Activated T-cell treated with anti-CD3 and anti-CD28 coated beads, Interleukin-2, amount 50 U/mL, for 4 hours (primary cell): ENCODE measurements around the gene IL36A. TPM values are rescaled to one million over a fixed set of nuclear protein-coding genes. Genes with fewer than 3 reads are reported as not detected.

ENCODE experiments used
- ATAC-seq, 2 donors: fragments of 200-7000 bp; cut with Tn5 transposase; one replicate each; pipeline ENCODE4 v1.10.0; 2021
- DNase-seq: peaks from one replicate; pipeline ENCODE4 v3.0.0-alpha.2; 2020
- H3K27me3 Mint-ChIP-seq: one replicate; pipeline ENCODE4 v1.8.0; 2021; ENCODE audit warnings: low read depth, mixed read lengths
- H3K36me3 Mint-ChIP-seq: one replicate; pipeline ENCODE4 v1.8.0; 2022; ENCODE audit warnings: mixed read lengths; ENCODE audit not compliant: insufficient read depth
- H3K4me1 Mint-ChIP-seq: one replicate; pipeline ENCODE4 v1.8.0; 2021; ENCODE audit warnings: low read depth, mixed read lengths
- H3K4me3 Mint-ChIP-seq: one replicate; pipeline ENCODE4 v1.8.0; 2021; ENCODE audit warnings: mild to moderate bottlenecking, moderate library complexity, mixed read lengths
- H3K9me3 Mint-ChIP-seq: one replicate; pipeline ENCODE4 v1.8.0; 2021; ENCODE audit warnings: mixed read lengths
- total RNA-seq, 3 donors: library from RNA; stranded (reverse); gene quantifications; one replicate each; pipeline ENCODE4 v1.2.1, GENCODE V29; 2021

IL36A gene
- total RNA-seq, 3 donors from 2014 or later, result not detected

DNA sequence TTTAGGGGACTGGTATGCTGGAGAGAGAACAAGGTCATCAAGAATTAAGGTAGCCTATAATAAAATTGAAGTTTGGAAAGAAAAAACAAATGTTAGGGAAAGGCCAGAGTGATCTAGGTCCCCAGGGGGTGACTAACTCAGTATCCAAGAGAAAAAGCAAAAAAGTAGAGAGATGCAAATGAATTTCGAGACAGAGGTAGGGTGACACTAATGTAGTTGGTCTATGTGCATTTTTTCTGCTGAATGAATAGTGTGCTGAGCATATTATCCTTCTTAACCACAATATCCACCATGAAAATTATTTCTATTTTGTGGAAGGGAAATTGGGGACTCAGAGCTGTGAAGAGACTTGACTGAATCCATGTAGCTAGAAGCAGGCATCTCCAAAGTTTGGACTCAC, 9.8 kb downstream of the IL36A start:
- peaks cover 5% of the 10 kb centered on the region for H3K4me1 Mint-ChIP-seq
- no peaks in the 10 kb centered on the region for H3K36me3 Mint-ChIP-seq
- peaks cover 17% of the 10 kb centered on the region for H3K9me3 Mint-ChIP-seq
- DNase-seq, result no peak
- no peak for ATAC-seq
- no peak overlapping the region for H3K4me3 Mint-ChIP-seq
- peaks cover 22% of the 10 kb centered on the region for H3K27me3 Mint-ChIP-seq

DNA sequence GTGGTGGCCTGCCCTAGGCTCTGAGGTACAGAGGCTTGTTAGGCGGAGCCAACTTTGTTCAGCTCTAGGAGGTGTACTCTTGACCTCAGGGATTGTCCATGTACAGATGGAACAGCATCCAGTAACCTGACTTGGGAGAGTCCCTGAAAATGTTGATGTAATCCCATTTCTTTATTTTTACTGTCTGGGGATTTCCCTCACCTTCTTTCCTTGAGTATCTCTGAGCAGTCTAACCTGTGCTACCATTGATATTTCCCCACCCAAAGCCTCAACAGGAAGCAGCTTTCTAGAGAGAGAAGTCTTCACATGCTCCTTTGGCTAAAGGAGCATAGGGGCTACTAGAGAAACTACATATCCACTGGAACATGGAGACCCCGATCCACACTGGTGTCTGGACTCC, 10.4 kb downstream of the IL36A start:
- Mint-ChIP-seq H3K4me3 (no peak overlapping the region), H3K27me3 (peaks cover 20% of the 10 kb centered on the region), H3K9me3 (peaks cover 17% of the 10 kb centered on the region), H3K4me1 (peaks cover 5% of the 10 kb centered on the region), H3K36me3 (no peaks in the 10 kb centered on the region)
- ATAC-seq (no peak), DNase-seq (no peak)

DNA sequence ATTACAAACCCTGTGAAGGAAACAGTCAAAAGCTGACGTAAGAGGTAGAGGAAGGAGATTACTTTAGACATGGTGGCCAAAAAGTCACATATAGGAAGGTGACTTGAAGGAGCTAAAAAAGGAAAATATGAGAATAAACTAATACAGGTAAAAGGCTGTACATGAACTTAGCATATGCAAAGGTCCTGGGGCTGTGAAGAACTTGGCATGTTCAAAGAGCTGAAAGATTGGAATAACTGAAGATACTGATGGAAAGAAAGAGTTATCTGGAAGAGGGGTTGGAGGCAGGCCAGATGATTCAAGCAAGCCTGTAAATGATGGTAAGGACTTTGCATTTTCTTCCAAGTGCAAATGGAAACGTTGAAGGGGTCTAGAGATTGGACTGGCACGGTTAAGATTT, 13.2 kb downstream of the IL36A start:
- DNase-seq (no peak), ATAC-seq (no peak)
- Mint-ChIP-seq H3K9me3 (peaks cover 17% of the 10 kb centered on the region), H3K4me3 (no peak overlapping the region), H3K4me1 (peaks cover 5% of the 10 kb centered on the region), H3K27me3 (peaks cover 20% of the 10 kb centered on the region), H3K36me3 (no peaks in the 10 kb centered on the region)

DNA sequence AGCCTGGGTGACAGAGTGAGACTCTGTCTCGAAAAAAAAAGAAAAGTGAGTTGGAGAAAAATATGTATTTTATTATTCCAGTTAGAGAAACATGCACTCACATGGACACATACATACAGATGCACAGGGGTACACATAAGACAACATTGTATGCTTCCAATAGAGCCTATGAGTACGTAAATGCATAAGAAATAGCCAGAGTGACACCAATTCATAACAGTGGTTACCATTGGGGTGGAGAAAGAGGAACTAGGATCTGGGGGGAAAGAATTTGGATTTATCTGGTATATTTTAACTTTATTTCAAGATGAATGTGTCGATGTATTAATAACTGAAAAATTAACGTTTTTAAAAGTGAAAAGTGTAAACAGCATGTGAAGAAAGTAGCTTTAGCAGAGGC, 16.1 kb downstream of the IL36A start:
- peaks cover 17% of the 10 kb centered on the region for H3K9me3 Mint-ChIP-seq
- H3K4me1 Mint-ChIP-seq, result peaks cover 1% of the 10 kb centered on the region
- H3K4me3 Mint-ChIP-seq, result no peak overlapping the region
- DNase-seq (no peak), ATAC-seq (no peak)
- peaks cover 28% of the 10 kb centered on the region for H3K27me3 Mint-ChIP-seq
- no peaks in the 10 kb centered on the region for H3K36me3 Mint-ChIP-seq

DNA sequence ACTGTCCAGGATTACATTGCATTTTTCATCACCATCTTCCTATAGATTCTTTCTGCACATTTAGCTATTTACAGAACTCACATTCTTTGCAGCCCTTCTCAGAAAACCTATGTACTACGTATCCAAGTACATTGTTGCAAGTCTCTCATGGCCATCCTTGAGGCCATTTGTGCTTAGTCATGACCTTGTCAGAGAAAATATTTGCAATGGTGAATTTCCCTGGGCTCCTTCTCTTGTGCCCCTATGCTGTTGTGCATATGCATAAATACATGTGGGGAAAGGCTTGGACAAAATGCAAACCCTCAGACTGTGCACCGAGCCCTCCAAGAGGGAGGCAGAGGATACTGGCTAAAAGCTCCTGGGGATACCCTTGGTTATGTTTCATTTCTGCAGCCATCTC, 19.5 kb downstream of the IL36A start:
- H3K4me1 Mint-ChIP-seq, result peaks cover under 1% of the 10 kb centered on the region
- peaks cover 16% of the 10 kb centered on the region for H3K27me3 Mint-ChIP-seq
- no peaks in the 10 kb centered on the region for H3K36me3 Mint-ChIP-seq
- ATAC-seq, result no peak
- peaks cover under 1% of the 10 kb centered on the region for H3K9me3 Mint-ChIP-seq
- no peak overlapping the region for H3K4me3 Mint-ChIP-seq
- no peak for DNase-seq

DNA sequence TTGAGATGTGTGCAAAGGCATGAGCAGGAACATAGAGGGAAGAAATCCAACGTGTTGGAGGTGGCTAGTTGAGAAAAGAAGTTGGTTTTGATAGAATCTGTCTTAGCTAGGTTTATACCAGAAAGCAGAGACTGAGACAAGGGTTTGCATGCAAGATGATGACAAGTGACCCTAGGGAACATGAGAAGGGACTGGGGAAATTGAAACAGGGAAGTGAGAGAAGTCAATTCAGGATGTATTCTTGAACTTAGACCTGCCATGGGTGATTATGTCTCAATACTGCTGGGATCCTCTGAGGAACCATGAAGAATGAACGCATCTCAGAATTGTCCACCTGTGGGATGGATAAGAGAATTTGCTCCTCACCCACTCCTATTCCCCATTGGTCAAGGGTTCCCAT, 20.5 kb downstream of the IL36A start:
- no peak for DNase-seq
- no peak for ATAC-seq
- Mint-ChIP-seq H3K9me3 (no peaks in the 10 kb centered on the region), H3K27me3 (peaks cover 15% of the 10 kb centered on the region), H3K4me3 (no peak overlapping the region), H3K4me1 (no peaks in the 10 kb centered on the region), H3K36me3 (no peaks in the 10 kb centered on the region)

DNA sequence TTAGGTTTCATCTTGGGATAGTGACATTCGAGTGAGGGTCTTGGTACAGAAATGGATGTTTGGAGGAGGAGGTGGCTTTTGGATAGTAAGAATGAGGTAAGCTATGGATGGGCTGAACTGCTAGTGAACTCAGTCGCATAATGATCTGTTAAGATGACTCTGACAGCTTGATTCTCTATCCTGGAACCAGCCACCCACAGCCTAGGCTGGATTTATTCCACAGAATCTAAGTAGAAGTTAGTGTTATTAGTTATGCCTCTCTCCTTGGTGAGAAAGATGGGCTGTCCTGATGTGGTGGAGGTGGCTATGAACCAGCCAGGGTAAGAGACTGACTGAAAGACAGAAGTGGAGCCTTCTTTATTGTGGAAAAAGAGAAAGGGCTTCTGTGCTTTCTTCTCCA, 22.4 kb downstream of the IL36A start:
- Mint-ChIP-seq H3K4me3 (no peak overlapping the region), H3K36me3 (no peaks in the 10 kb centered on the region), H3K4me1 (no peaks in the 10 kb centered on the region), H3K27me3 (peaks cover 15% of the 10 kb centered on the region), H3K9me3 (no peaks in the 10 kb centered on the region)
- no peak for ATAC-seq
- no peak for DNase-seq

DNA sequence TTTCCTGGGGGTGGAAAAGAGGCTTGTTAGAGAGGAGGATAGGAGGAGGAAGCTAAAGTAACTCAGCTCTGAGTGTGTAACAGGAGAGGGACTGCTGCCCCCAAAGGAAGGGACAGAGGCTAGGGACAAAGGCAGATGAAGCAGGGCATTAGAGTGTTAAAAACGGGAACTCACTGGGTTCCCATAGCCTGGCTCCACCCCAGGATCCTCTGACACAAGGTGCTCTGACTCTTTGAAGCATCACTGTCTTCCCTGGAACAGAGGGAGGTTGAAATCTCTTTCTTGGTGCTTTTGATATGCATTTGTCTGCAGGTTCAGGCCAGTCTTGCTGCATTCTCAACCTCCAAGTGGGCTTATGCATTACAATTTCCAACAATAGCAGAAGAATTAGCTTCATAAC, 22.9 kb downstream of the IL36A start:
- DNase-seq, result no peak
- Mint-ChIP-seq H3K4me1 (no peaks in the 10 kb centered on the region), H3K27me3 (peaks cover 15% of the 10 kb centered on the region), H3K9me3 (no peaks in the 10 kb centered on the region), H3K4me3 (no peak overlapping the region), H3K36me3 (no peaks in the 10 kb centered on the region)
- no peak for ATAC-seq

DNA sequence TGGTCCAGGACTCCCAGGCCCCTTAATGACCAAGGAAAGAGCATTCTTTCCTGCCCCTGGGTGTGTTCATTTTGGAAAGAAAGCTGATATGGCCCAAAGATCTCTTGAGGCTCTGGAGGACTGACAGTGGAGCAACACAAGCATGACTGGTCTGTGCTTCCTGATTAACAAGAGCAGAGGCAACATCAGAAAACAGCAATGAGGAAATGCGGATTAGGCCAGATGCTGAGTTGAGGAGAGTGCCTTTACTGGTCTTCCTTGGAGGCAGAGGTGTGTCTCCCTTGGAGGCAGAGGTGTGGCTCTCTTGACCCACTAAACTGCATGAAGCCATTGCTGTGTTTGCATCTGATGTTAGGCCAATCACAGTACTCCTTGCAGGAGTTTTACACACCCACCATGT, 27.5 kb downstream of the IL36A start:
- Mint-ChIP-seq H3K27me3 (peaks cover 2% of the 10 kb centered on the region), H3K4me1 (no peaks in the 10 kb centered on the region)
- ATAC-seq, result no peak

DNA sequence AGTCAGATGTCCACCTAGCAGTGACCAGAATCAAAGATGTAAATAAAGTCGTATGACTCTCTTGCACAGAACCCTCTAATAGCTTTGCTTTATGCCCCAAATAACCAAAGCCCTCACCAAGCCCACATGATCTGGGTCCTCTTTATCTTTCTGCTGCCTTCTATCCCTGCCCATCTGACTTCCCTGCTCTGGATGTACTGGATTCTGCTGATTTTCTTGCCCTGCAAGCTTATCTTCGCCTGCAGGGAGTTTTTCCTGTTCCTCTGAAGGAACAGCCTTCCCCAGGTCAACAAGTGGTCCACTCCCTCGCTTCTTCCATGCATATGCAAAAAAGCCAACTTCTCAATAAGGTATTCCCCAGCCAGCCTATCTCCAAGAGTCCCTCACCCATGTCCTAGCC, 28.8 kb downstream of the IL36A start:
- no peaks in the 10 kb centered on the region for H3K4me1 Mint-ChIP-seq
- no peaks in the 10 kb centered on the region for H3K36me3 Mint-ChIP-seq
- H3K27me3 Mint-ChIP-seq, result peaks cover 2% of the 10 kb centered on the region
- ATAC-seq, result no peak
- H3K9me3 Mint-ChIP-seq, result no peaks in the 10 kb centered on the region
- DNase-seq, result no peak
- H3K4me3 Mint-ChIP-seq, result no peak overlapping the region

More for the DNA sequence above, 27.5 kb downstream of the IL36A start:
- no peak for DNase-seq
- Mint-ChIP-seq H3K9me3 (no peaks in the 10 kb centered on the region), H3K36me3 (no peaks in the 10 kb centered on the region), H3K4me3 (no peak overlapping the region)

DNA sequence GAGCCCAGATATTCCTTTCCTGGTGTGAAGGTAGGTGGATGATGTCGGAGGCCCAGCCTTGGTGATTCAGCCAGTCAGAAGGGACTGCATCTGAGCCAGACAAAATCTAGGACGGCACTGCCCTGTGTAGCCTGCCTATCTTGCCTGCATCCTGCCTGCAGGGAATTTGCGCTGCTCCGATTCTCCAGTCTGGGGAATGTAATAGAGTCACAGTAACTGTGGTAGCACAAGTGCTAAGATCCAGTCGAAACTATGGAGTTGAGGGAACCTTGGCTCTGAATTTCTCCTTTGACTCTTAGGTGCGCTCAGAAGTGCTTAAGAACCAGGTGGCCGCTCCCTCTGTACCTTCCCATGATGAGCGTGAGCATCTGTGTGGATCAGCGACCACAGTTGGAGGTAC, 31.5 kb downstream of the IL36A start:
- no peak overlapping the region for H3K4me3 Mint-ChIP-seq
- DNase-seq (no peak), ATAC-seq (no peak)
- H3K4me1 Mint-ChIP-seq, result peaks cover 1% of the 10 kb centered on the region
- H3K36me3 Mint-ChIP-seq, result no peaks in the 10 kb centered on the region
- H3K9me3 Mint-ChIP-seq, result no peaks in the 10 kb centered on the region
- H3K27me3 Mint-ChIP-seq, result no peaks in the 10 kb centered on the region

DNA sequence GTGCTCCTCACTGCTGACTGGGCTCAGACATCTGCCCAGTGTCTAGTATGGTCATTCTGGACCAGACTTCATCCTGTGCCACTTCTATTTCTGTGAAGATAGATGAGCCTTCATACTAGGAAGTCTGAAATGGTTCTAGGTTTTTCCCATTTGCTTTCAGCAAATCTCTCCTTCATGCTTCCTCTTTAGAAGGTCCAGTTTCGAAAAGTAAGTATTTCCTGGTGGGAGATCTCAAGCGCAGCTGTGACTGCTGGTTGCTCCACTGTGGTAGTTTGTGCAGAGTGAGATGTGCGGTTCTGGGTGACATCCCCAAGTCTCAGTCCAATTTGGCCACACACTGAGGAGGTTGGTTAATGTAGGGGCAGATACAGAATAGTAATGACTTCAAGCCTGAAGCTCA, 33.0 kb downstream of the IL36A start:
- peaks cover 1% of the 10 kb centered on the region for H3K4me1 Mint-ChIP-seq
- no peak overlapping the region for H3K4me3 Mint-ChIP-seq
- H3K9me3 Mint-ChIP-seq, result no peaks in the 10 kb centered on the region
- no peak for DNase-seq
- ATAC-seq, result no peak
- no peaks in the 10 kb centered on the region for H3K27me3 Mint-ChIP-seq
- H3K36me3 Mint-ChIP-seq, result no peaks in the 10 kb centered on the region

DNA sequence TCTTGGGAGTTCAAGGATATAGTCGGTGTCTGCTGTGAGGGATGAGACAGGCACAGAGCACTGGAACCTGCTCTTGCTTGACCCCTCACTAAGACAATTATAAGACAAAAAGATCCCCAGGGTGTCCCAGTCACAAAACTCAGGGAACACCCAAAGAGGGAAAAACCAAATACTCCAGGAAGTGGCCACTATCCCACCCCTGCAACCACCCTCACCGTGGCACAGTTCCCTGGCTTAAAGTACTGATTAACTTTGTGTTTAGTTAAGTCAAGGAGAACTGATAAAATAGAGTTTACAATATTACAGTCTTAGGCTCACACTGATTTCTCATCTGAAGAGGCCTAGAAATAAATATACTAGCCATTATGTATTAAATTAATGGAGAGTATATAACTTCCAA, 33.9 kb downstream of the IL36A start:
- ATAC-seq (no peak), DNase-seq (no peak)
- H3K27me3 Mint-ChIP-seq, result no peaks in the 10 kb centered on the region
- H3K4me1 Mint-ChIP-seq, result peaks cover 1% of the 10 kb centered on the region
- H3K36me3 Mint-ChIP-seq, result no peaks in the 10 kb centered on the region
- no peaks in the 10 kb centered on the region for H3K9me3 Mint-ChIP-seq
- no peak overlapping the region for H3K4me3 Mint-ChIP-seq

DNA sequence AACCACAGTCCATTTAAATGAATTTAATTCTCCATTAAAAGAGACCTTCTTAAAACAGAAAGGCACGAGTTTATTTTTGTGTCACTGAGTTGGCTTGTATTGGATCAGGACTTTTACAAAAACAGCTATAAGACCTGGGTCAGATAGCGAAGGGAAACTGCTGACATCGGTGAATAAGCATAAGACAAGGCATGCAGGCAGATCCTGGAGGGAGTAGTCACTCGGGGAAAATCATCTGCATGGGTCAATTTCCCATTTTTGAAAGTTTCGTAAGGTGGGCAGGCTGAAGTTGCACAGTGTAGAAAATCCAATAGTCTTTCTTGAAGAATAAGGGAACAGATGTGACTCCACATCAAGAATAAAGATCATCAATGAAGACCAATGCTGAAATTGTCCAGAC, 34.5 kb downstream of the IL36A start:
- H3K4me3 Mint-ChIP-seq, result no peak overlapping the region
- no peaks in the 10 kb centered on the region for H3K36me3 Mint-ChIP-seq
- DNase-seq (no peak), ATAC-seq (no peak)
- no peaks in the 10 kb centered on the region for H3K27me3 Mint-ChIP-seq
- no peaks in the 10 kb centered on the region for H3K9me3 Mint-ChIP-seq
- H3K4me1 Mint-ChIP-seq, result peaks cover 1% of the 10 kb centered on the region

DNA sequence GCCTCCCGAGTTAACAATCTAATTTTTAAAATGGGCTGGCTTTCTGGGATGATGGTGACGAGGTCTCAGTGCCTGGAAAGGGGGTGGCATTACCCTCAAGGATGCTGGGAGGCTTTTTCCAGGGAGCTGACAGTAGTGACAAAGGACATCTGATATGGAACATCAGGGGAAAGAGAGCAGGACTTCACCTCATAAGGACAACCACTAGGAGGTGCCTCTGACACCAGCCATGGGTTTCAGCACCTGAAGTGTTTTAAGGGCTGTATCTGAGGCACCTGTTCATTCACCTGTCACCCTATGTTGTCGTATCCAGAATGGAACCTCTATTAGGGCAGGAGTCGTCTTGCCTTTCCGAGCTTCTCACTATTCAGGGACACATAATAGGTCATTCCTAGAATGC, 36.6 kb downstream of the IL36A start:
- DNase-seq (no peak), ATAC-seq (no peak)
- H3K36me3 Mint-ChIP-seq, result no peaks in the 10 kb centered on the region
- peaks cover 1% of the 10 kb centered on the region for H3K4me1 Mint-ChIP-seq
- H3K4me3 Mint-ChIP-seq, result no peak overlapping the region
- H3K9me3 Mint-ChIP-seq, result no peaks in the 10 kb centered on the region
- H3K27me3 Mint-ChIP-seq, result no peaks in the 10 kb centered on the region

DNA sequence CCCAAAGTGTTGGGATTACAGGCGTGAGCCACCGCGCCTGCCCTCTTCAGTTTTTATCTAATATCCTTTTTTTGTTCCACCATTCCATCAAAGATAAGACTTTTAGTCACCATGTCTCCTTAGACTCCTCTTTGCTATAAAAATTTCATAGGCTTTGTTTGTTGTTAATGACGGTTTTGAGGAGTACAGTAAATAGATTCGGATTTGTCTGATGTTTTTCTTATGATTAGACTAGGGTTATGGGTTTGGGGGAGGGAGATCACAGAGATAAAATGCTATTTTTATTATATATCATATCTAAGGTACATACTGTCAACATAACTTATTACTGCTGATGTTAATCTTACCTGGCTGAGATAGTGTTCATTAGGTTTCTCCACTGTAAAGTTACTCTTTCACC, 41.2 kb downstream of the IL36A start:
- DNase-seq (no peak), ATAC-seq (no peak)
- H3K4me1 Mint-ChIP-seq, result no peaks in the 10 kb centered on the region
- peaks cover 5% of the 10 kb centered on the region for H3K27me3 Mint-ChIP-seq
- H3K9me3 Mint-ChIP-seq, result peaks cover 3% of the 10 kb centered on the region
- H3K36me3 Mint-ChIP-seq, result no peaks in the 10 kb centered on the region
- no peak overlapping the region for H3K4me3 Mint-ChIP-seq
